HG02852 (cell line): ENCODE measurements around the gene TMEM213.
"Not testable (repeated sequence)": the region's sequence is repeated elsewhere in the genome, so short reads cannot be mapped to it uniquely, and the experiment has no call there.

Experiments used
- ATAC-seq: cut with Tn5 transposase; IDR thresholded peaks from one replicate; pipeline ENCODE4 v1.9.1; 2021; ENCODE audit warnings: mild to moderate bottlenecking, moderate library complexity; ENCODE audit not compliant: unreplicated experiment

The TMEM213 gene

DNA sequence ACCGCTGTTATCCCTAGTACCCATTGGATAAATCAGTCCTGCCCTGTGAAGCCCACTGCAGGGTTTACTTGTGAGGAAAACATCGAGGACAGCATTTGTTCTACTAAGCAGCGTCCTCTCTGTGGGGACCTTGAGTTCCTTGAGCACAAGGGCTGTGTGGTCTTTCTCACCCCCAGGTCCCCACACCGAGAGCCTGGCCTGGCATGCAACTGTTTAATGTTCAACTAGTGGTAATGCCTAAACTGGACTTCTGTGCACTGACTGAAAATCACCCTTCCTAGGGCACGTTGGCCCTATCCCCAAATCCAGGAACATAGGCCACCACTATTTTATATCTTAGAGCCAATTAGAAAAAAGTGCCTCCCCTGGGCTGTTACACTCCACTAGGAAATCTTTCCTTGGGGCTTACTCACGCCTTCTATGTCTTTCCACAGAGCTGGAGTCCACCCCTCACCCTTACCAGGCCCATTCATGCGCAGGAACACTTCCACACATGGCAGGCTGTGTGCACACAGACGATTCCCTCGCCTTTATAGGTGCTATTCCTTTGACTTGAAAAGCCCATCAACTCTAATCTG, 1.7 kb upstream of the TMEM213 start:
- no peak for ATAC-seq

- ATAC-seq, result not testable (repeated sequence)
These were observed 748 bp upstream of the TMEM213 start for GRCh38 chr7:138797046-138797445.

DNA sequence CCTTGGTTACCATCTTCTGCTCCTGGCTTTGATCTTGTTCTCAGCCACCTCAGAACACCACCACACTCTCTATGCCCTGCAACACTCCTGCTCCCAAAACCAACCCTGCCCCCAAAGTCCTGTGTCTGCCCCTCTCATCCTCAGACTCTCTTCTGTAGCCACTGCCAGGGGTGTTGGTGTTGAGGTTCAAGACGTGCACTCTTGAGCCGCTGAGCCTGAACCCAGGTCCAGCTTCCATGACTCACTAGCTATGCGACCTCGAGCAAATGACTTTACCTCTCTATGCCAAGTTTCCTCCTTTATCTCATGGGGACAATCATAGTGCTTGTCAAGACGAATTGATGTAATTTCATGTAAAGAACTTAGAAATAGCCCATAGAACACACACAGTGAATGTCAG, 1.0 kb downstream of the TMEM213 start:
- ATAC-seq, result no peak

DNA sequence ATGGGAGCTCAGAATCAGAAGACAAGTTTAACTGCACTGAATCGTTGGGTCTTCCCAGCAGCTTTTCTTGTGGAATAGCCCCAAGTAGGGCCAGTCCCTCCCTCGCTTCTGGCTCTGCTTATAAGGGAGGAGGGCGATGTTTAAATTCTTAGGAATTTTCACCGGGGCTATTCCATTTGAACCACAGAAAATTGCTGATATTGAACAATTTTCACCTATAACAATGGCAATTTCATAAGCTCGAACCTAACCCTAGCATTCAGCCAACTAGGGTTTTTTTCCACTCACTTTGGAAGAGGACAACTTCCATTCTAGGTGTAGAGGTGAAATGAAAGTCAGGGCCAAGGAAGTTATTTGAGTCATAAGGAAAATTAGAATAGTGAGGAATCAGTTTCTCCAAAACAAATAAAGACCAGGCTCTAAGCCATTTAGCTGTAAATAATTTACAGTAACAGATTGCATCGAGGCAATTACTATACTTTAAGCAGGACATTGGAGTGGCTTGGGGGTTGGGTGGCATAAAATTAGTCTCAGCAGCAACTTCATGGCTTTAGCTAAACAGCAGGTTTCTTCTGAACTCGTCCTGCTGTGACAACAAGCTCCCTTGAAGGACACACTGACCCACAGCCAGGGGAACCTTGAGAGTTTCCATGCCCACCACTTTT, 1.7 kb downstream of the TMEM213 start:
- no peak for ATAC-seq

DNA sequence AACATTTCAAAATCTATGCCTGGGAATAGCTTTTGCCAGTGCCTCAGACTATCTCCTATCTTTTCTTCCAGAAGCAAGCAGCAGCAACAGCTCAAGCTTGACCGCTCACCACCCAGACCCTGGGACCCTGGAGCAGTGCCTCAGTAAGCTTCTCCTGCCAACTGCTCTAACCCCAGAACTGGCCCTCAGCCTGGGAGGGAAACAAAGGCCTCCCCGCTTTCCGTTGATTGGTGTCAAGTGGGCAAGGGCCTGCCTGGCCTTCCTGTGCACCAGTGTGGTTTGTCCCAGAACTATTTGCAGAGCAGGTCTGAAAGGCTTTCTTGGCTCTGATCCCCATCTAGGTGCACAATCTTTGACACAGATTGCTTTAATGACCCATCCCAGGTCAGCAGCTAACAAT, 3.5 kb downstream of the TMEM213 start:
- ATAC-seq, result no peak

DNA sequence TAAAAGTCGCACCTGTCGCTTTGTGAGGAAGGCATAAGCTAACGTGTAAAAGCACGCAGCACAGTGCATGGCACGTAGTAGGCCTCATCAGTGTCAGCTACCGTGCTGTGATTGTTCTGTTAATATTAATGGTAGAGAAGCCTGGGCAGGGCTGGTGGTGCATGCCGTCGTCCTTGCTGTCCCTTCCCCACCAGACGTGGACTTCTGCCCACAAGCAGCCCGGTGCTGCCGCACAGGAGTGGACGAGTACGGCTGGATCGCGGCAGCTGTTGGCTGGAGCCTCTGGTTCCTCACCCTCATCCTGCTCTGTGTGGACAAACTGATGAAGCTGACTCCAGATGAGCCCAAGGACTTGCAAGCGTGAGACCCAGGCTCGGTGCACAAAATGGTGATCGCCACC, 4.9 kb downstream of the TMEM213 start:
- no peak for ATAC-seq

DNA sequence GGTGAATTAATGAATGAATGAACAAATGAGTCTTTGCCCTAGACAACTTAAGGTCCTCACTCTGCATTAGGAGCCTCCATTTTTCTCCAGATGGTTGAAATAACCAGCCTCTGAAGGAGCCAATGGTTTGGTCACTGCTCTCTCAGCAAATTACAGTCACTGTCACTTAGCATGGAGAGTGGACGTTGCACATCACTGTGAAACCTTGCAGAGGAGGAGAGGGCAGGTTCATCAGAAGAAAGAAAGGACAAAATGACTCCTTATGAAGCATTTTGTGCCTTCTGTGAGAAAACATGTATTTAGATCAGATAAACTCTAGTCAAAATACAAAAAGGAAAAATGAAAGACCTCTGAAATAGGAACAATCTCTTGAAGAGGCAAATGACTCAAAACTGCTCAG, 6.8 kb downstream of the TMEM213 start:
- no peak for ATAC-seq

GRCh38 chr7:138809346-138809745, 11.6 kb downstream of the TMEM213 start:
- no peak for ATAC-seq

DNA sequence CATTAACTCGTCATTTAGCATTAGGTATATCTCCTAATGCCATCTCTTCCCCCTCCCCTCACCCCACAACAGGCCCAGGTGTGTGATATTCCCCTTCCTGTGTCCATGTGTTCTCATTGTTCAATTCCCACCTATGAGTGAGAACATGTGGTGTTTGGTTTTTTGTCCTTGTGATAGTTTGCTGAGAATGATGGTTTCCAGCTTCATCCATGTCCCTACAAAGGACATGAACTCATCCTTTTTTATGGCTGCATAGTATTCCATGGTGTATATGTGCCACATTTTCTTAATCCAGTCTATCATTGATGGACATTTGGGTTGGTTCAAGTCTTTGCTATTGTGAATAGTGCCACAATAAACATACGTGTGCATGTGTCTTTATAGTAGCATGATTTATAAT, 13.5 kb downstream of the TMEM213 start:
- not testable (repeated sequence) for ATAC-seq

DNA sequence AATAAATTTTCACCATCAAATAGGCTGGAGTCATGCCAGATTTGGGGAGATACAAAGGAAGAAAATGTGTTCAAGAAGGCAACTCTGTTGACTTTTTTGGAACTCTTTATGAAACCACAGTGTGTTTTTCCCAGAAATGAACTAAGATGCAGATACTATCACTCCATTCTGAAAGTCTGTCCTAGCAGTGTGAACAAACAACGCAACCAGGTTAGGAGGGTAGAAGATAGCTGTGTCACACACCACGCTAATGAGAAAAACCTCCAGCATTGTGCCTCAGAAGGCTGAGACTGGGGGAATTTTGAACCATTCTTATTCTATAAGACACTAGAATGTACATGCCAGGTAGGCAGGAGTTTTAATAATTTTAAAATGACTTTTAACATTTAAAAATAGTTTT, 16.2 kb downstream of the TMEM213 start:
- no peak for ATAC-seq

DNA sequence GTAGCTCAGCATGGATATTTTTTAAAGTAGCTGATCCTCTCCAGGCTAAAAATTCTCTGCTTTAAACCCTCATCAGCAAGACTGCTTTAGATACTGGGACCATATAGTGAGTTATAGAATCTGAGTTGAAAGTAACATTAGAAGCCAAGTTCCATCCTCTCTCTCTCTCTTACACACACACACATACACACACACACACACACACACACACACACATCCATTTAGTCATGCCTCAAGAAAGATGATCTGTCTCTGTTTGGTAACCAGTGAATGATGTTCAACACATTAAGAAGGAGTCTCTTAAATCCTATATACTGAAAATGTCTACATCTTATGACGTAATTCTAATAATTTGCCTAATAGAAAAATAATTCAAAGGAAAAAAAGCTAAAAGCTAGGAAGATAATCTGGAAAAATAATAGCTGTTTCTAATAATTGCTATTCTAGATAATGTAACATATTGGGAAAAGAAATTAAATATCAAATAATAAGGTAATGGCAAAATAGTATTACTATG, 17.1 kb downstream of the TMEM213 start:
- no peak for ATAC-seq

DNA sequence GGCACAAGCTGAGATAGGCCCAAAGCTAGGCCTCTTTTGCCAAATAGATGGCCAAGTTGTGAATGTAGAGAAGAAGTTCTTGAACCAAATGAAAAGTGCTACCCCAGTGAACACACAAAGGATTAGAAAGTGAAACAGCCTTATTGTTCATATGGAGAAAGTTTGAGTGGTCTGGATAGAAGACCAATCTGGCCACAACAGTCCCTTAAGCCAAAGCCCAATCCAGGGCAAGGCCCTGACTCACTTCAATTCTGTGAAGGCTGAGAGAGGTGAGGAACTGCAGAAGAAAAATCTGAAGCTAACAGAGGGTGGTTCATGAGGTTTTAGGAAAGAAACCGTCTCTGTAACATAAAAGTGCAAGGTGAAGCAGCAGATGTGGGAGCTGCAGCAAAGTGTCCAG, 18.9 kb downstream of the TMEM213 start:
- no peak for ATAC-seq

- no peak for ATAC-seq
These were observed 21.8 kb downstream of the TMEM213 start for GRCh38 chr7:138819625-138820024.

DNA sequence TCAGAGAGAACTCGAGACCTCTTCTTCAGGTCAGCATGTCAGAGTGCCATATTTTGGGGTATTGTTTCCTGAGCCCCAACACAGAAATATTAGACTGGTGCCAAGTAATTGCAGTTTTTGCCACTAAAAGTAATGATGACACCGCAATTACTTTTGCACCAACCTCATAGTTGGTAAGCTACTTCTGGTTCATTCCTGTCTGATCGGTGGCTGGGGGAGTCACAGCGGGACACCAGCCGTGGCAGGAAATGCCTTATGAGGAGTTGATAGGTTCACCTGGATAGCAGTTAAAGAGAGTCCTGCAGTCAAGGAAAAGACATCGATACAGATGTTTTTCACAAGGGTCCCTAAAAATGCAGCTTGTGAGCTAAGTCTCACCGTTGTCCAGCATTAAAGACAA, 24.1 kb downstream of the TMEM213 start:
- no peak for ATAC-seq

- ATAC-seq, result no peak
These were observed 25.2 kb downstream of the TMEM213 start for GRCh38 chr7:138822867-138823535.

- no peak for ATAC-seq
These were observed 27.4 kb downstream of the TMEM213 start for GRCh38 chr7:138825049-138825721.

DNA sequence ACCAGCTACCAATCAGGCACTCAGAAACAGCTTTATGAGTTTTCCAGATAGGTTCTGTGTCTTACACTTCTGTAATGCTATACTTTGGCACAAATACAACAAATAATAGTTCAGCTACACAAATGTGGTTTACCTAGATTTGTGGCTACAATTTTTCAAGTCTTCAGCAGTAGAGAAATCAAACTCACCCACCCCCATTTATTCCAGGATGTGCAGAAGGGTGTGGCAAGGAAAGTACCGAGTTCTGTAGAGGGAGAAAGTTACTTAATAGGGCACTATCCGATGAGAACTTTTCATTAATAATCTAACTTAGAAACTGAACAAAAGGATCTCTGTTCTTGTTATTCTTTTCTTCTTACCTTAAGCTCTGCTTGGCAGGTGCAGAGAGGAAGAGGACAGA, 30.5 kb downstream of the TMEM213 start:
- ATAC-seq, result no peak

DNA sequence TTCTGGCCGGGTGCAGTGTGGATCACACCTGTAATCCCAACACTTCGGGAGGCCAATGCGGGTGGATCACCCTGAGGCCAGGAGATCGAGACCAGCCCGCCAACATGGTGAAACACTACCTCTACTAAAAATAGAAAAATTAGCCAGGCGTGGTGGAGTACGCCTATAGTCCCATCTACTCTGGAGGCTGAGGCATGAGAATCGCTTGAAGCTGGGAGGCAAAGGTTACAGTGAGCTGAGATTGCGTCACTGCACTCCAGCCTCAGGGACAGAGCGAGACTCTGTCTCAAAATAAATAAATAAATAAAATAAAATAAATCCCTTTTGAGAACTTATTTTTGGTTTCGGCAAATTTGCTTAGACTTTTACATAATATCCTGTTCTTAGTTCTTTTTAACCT, 31.5 kb downstream of the TMEM213 start:
- ATAC-seq, result no peak

GRCh38 chr7:138832966-138833365, 35.2 kb downstream of the TMEM213 start:
- no peak for ATAC-seq

DNA sequence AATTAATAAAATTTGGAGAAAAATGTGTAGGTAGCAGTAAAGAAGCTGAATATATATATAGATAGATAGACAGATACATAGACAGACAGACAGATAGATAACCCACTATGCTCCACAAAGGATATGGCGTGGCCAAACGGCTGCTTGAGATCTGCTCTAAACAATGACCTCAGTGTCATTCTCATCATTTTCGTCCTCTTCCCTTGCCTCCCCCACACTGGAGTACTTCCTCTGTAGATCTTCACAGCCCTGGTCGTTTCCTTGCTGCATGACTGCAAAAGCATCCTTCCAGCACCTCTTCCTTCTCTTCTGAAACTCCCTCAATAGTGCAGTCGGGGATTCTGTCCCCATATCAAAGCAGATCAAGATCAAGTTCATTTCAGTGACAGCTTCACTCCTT, 35.8 kb downstream of the TMEM213 start:
- ATAC-seq, result no peak

DNA sequence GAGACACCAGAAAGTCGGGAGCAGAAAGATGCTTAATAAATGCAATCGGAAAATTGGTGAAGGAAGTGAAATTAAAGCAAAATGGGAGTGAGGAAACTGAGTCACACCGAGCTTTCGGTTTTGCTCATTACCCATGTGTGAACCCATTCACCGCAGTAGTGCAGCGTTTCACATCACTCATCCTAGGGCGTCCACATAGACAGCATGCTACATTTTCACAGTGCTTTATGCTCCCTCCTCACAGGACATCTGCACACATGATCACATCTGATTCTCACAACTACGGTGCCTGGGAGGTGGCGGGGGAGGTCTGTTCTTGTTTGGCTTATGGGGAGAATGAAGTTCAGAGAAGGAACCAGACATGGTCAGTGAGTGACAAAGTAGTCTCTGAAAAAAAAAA, 36.8 kb downstream of the TMEM213 start:
- no peak for ATAC-seq

- no peak for ATAC-seq
These were observed 37.3 kb downstream of the TMEM213 start for GRCh38 chr7:138835087-138835486.
